ENCODE results near the gene AP1S2. TPM values are rescaled to one million over a fixed set of nuclear protein-coding genes. Genes with fewer than 3 reads are reported as not detected.
"Not testable (repeated sequence)": the region's sequence is repeated elsewhere in the genome, so short reads cannot be mapped to it uniquely, and the experiment has no call there.

AP1S2 gene
- total RNA-seq, 1 donor from 2014 or later: 66.1 TPM

- H3K27me3 Mint-ChIP-seq (ENCODE audit: unreplicated experiment): peaks cover 2% of the 10 kb centered on the region
- H3K9me3 Mint-ChIP-seq (ENCODE audit: unreplicated experiment): no peaks in the 10 kb centered on the region
- TF ChIP-seq CTCF (IDR thresholded peaks at IDR 0.05; ENCODE audit: unreplicated experiment): no peak
- DNase-seq (ENCODE audit: low spot score): no peak
- H3K36me3 Mint-ChIP-seq (ENCODE audit: low read depth, unreplicated experiment): no peaks in the 10 kb centered on the region
- no peak overlapping the region for H3K27ac Mint-ChIP-seq (ENCODE audit: unreplicated experiment)
- H3K4me3 Mint-ChIP-seq (ENCODE audit: unreplicated experiment): no peak overlapping the region
- peaks cover 9% of the 10 kb centered on the region for H3K4me1 Mint-ChIP-seq (ENCODE audit: unreplicated experiment)
These were observed 33.4 kb upstream of the AP1S2 start for GRCh38 chrX:15888062-15888461.

GRCh38 chrX:15883540-15883863, 28.9 kb upstream of the AP1S2 start:
- H3K36me3 Mint-ChIP-seq (ENCODE audit: low read depth, unreplicated experiment): no peaks in the 10 kb centered on the region
- peaks cover 3% of the 10 kb centered on the region for H3K4me1 Mint-ChIP-seq (ENCODE audit: unreplicated experiment)
- no peak for TF ChIP-seq CTCF (IDR thresholded peaks at IDR 0.05; ENCODE audit: unreplicated experiment)
- H3K9me3 Mint-ChIP-seq (ENCODE audit: unreplicated experiment): no peaks in the 10 kb centered on the region
- no peak overlapping the region for H3K4me3 Mint-ChIP-seq (ENCODE audit: unreplicated experiment)
- DNase-seq (ENCODE audit: low spot score): no peak
- no peaks in the 10 kb centered on the region for H3K27me3 Mint-ChIP-seq (ENCODE audit: unreplicated experiment)
- H3K27ac Mint-ChIP-seq (ENCODE audit: unreplicated experiment): no peak overlapping the region

- no peak for TF ChIP-seq CTCF (IDR thresholded peaks at IDR 0.05; ENCODE audit: unreplicated experiment)
- H3K9me3 Mint-ChIP-seq (ENCODE audit: unreplicated experiment): no peaks in the 10 kb centered on the region
- H3K27ac Mint-ChIP-seq (ENCODE audit: unreplicated experiment): no peak overlapping the region
- no peak overlapping the region for H3K4me3 Mint-ChIP-seq (ENCODE audit: unreplicated experiment)
- DNase-seq (ENCODE audit: low spot score): no peak
- H3K36me3 Mint-ChIP-seq (ENCODE audit: low read depth, unreplicated experiment): no peaks in the 10 kb centered on the region
- no peaks in the 10 kb centered on the region for H3K27me3 Mint-ChIP-seq (ENCODE audit: unreplicated experiment)
- peaks cover 3% of the 10 kb centered on the region for H3K4me1 Mint-ChIP-seq (ENCODE audit: unreplicated experiment)
These were observed 28.3 kb upstream of the AP1S2 start for GRCh38 chrX:15882704-15883539.

GRCh38 chrX:15881381-15881897, 26.8 kb upstream of the AP1S2 start:
- Mint-ChIP-seq H3K36me3 (ENCODE audit: low read depth, unreplicated experiment) (no peaks in the 10 kb centered on the region), H3K27me3 (ENCODE audit: unreplicated experiment) (no peaks in the 10 kb centered on the region), H3K27ac (ENCODE audit: unreplicated experiment) (no peak overlapping the region), H3K9me3 (ENCODE audit: unreplicated experiment) (no peaks in the 10 kb centered on the region), H3K4me1 (ENCODE audit: unreplicated experiment) (peaks cover 3% of the 10 kb centered on the region), H3K4me3 (ENCODE audit: unreplicated experiment) (no peak overlapping the region)
- no peak for DNase-seq (ENCODE audit: low spot score)
- no peak for TF ChIP-seq CTCF (IDR thresholded peaks at IDR 0.05; ENCODE audit: unreplicated experiment)

GRCh38 chrX:15877914-15878313, 23.3 kb upstream of the AP1S2 start:
- H3K9me3 Mint-ChIP-seq (ENCODE audit: unreplicated experiment); DNase-seq (ENCODE audit: low spot score); H3K4me1 Mint-ChIP-seq (ENCODE audit: unreplicated experiment); H3K27me3 Mint-ChIP-seq (ENCODE audit: unreplicated experiment); H3K36me3 Mint-ChIP-seq (ENCODE audit: low read depth, unreplicated experiment); H3K4me3 Mint-ChIP-seq (ENCODE audit: unreplicated experiment); H3K27ac Mint-ChIP-seq (ENCODE audit: unreplicated experiment): not testable (repeated sequence)
